K562 (cell line): ENCODE measurements around the gene ZKSCAN1. TPM values are rescaled to one million over a fixed set of nuclear protein-coding genes. Genes with fewer than 3 reads are reported as not detected.

Experiments used
- ARID1B ChIP-seq: fragments of 450-650 bp; IDR thresholded peaks from 2 replicates; pipeline ENCODE4 v1.6.1; 2016; ENCODE audit warnings: antibody characterized with exemption, mild to moderate bottlenecking, inconsistent platforms
- BRD4 ChIP-seq: fragments of 200-600 bp; sonication (generic); IDR thresholded peaks from 2 replicates; pipeline ENCODE4 v1.6.1; 2017; ENCODE audit warnings: inconsistent platforms
- BRD9 ChIP-seq: fragments of 450-650 bp; IDR thresholded peaks from 2 replicates; pipeline ENCODE4 v1.6.1; 2018; ENCODE audit warnings: low read depth; ENCODE audit not compliant: partially characterized antibody
- CC2D1A ChIP-seq: fragments of 450-650 bp; IDR thresholded peaks from 2 replicates; pipeline ENCODE4 v1.6.1; 2017; ENCODE audit warnings: mild to moderate bottlenecking
- CREM ChIP-seq: IDR thresholded peaks from 2 replicates; pipeline ENCODE4 v1.6.1; 2014; ENCODE audit warnings: antibody characterized with exemption, low read depth
- DNMT1 ChIP-seq: fragments of 450-650 bp; IDR thresholded peaks from 2 replicates; pipeline ENCODE4 v1.6.1; 2016; ENCODE audit warnings: antibody characterized with exemption, mild to moderate bottlenecking
- ELF4 ChIP-seq: fragments of 450-650 bp; formaldehyde crosslinking; IDR thresholded peaks from 2 replicates; pipeline ENCODE4 v1.4.0; 2022; ENCODE audit warnings: missing genetic modification characterization
- FOXP1 ChIP-seq: sonication (generic); formaldehyde crosslinking; IDR thresholded peaks from 2 replicates; pipeline ENCODE4 v1.8.0; 2022; ENCODE audit warnings: mild to moderate bottlenecking, missing genetic modification reagents
- HMGN3 ChIP-seq: IDR thresholded peaks from 2 replicates; pipeline ENCODE4 v1.6.1; 2011; ENCODE audit warnings: borderline replicate concordance, low read depth, mild to moderate bottlenecking, mixed read lengths, low read length; ENCODE audit not compliant: insufficient read length; ENCODE audit errors: extremely low read depth
- KLF1 ChIP-seq: fragments of 450-650 bp; IDR thresholded peaks from 2 replicates; pipeline ENCODE4 v1.6.1; 2016; ENCODE audit warnings: missing genetic modification characterization, missing compliant biosample characterization
- PHF21A ChIP-seq: fragments of 450-650 bp; IDR thresholded peaks from 2 replicates; pipeline ENCODE4 v1.6.1; 2017; ENCODE audit warnings: low read depth, borderline replicate concordance
- POLR2G ChIP-seq: fragments of 200-400 bp; formaldehyde crosslinking; IDR thresholded peaks from 2 replicates; pipeline ENCODE4 v1.6.1; 2017; ENCODE audit warnings: low read depth, mild to moderate bottlenecking, antibody characterized with exemption, low read length, moderate library complexity
- RUNX1 ChIP-seq: sonication (generic); IDR thresholded peaks from 2 replicates; pipeline ENCODE4 v1.6.1; 2016; ENCODE audit warnings: antibody characterized with exemption, low read depth
- SP1 ChIP-seq: sonication (generic); formaldehyde crosslinking; IDR thresholded peaks from 2 replicates; pipeline ENCODE4 v1.8.1; 2022; ENCODE audit warnings: mild to moderate bottlenecking, missing genetic modification reagents
- ZBTB1 ChIP-seq: sonication (generic); formaldehyde crosslinking; IDR thresholded peaks from 2 replicates; pipeline ENCODE4 v1.8.1; 2023; ENCODE audit warnings: missing genetic modification reagents, low read depth, mild to moderate bottlenecking, borderline replicate concordance
- ZNF444 ChIP-seq: fragments of 250-450 bp; sonication (Bioruptor Pico); IDR thresholded peaks from 2 replicates; pipeline ENCODE4 v1.4.0; 2020; ENCODE audit warnings: mild to moderate bottlenecking, moderate library complexity
- polyA plus RNA-seq, 8 experiments: library from polyadenylated mRNA; depleted of rRNA in 4 of 8; stranded (reverse) in 5 of 8; unstranded in 3 of 8; fragments of >200 nt; fragmentation: Nextera tagmentation in 2 of 8; fragmentation: Illumina TruSeq in 1 of 8; extraction: Ambion mirVana in 2 of 8; extraction: Trizol in 1 of 8; gene quantifications; 2 replicates each; pipeline versions ENCODE4 v1.2.1 to v1.2.3, GENCODE V29; 2011 to 2014; ENCODE audit warnings: inconsistent platforms in 1 of 8, missing spikeins in 1 of 8
- total RNA-seq, 7 experiments: library from RNA; depleted of rRNA in 6 of 7; stranded (reverse); fragments of >200 nt in 6 of 7; fragmentation: Illumina TruSeq in 2 of 7; extraction: Trizol in 2 of 7; gene quantifications; 2 replicates each; pipeline versions ENCODE4 v1.2.1 to v1.2.3, GENCODE V29; 2011 to 2021; ENCODE audit warnings: low replicate concordance in 1 of 7
- TF ChIP-seq, protein P1 (sequence below), 2 experiments: fragments of 450-650 bp; IDR thresholded peaks; 2 replicates each; pipeline ENCODE4 v1.6.1; 2018; ENCODE audit warnings: mild to moderate bottlenecking in 2 of 2, low read depth in 1 of 2; ENCODE audit not compliant: partially characterized antibody in 2 of 2
- TF ChIP-seq, protein P2 (sequence below): fragments of 450-650 bp; formaldehyde crosslinking; IDR thresholded peaks from 2 replicates; pipeline ENCODE4 v1.4.0; 2020; ENCODE audit warnings: mild to moderate bottlenecking, moderate library complexity
- TF ChIP-seq, protein P3 (sequence below), 2 experiments: fragments of 200-800 bp in 1 of 2; sonication (Bioruptor generic) in 1 of 2; sonication (generic) in 1 of 2; formaldehyde crosslinking in 1 of 2; IDR thresholded peaks in 1 of 2; conservative IDR thresholded peaks in 1 of 2; 2 replicates each; pipeline versions ENCODE4 v1.5.0 to v1.6.1; 2016 to 2020; ENCODE audit warnings: missing compliant biosample characterization in 1 of 2, missing genetic modification characterization in 1 of 2, missing genetic modification reagents in 1 of 2

The ZKSCAN1 gene
- total and polyA plus RNA-seq, 9 of the 15 experiments (the other 6 are each of a cell fraction or from before 2014, with no cell fraction given), result 5.3 to 43.0 (median 23.2) TPM

DNA sequence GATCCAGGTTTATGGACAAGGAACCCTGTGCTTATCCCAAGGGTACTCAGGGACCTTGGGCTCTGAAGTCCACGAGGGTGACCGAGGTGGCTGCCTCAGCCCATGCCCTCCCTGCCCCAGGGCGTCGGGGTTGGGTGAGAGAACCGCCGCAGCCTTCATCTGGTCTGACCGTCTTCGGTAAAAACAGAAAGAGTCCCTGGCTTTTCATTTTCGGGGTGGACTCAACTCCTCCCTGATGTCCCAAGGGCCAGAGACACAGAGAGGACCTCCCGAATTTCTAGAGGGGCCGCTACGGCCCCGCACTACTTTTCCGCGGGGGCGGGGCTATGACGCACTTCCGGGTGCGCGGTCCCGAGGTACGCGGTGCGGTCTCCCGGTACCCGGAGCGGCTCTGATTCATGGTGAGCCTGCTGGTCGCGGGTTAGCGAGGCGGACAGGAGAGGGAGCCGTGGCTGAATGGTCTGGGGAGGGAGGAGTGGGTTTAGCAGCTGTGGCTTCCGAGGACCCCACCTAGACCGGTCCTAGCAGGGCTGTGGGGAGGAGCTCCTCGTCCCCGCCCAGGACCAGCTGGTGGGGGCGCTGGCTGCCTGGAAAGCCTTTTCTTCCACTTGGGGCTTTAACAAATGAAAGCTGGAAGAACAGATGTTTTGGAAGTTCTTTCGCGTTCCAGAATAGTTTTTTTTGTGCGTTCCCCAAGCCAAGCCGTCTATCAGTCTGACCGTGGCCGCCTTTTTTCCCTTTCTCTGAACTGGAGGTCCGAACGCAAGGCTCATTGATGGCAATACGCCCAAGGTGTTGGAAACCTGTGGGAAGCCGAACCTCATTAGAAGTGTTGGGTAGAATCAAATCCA, 34.3 kb downstream of the ZKSCAN1 start, which contains the start of gene ZSCAN21 (continued):
- TF ChIP-seq, protein P1, sequence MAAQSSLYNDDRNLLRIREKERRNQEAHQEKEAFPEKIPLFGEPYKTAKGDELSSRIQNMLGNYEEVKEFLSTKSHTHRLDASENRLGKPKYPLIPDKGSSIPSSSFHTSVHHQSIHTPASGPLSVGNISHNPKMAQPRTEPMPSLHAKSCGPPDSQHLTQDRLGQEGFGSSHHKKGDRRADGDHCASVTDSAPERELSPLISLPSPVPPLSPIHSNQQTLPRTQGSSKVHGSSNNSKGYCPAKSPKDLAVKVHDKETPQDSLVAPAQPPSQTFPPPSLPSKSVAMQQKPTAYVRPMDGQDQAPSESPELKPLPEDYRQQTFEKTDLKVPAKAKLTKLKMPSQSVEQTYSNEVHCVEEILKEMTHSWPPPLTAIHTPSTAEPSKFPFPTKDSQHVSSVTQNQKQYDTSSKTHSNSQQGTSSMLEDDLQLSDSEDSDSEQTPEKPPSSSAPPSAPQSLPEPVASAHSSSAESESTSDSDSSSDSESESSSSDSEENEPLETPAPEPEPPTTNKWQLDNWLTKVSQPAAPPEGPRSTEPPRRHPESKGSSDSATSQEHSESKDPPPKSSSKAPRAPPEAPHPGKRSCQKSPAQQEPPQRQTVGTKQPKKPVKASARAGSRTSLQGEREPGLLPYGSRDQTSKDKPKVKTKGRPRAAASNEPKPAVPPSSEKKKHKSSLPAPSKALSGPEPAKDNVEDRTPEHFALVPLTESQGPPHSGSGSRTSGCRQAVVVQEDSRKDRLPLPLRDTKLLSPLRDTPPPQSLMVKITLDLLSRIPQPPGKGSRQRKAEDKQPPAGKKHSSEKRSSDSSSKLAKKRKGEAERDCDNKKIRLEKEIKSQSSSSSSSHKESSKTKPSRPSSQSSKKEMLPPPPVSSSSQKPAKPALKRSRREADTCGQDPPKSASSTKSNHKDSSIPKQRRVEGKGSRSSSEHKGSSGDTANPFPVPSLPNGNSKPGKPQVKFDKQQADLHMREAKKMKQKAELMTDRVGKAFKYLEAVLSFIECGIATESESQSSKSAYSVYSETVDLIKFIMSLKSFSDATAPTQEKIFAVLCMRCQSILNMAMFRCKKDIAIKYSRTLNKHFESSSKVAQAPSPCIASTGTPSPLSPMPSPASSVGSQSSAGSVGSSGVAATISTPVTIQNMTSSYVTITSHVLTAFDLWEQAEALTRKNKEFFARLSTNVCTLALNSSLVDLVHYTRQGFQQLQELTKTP (IDR thresholded peaks at IDR 0.05; ENCODE audit: low read depth in 1 of 2, partially characterized antibody in 2 of 2), result peak in 1 of 2 experiments; percentile 66
- peak; percentile 50; the same call in 1 of the 2 replicates for TF ChIP-seq PHF21A
- peak; percentile 79 for TF ChIP-seq SP1
- TF ChIP-seq CC2D1A, result no peak
- TF ChIP-seq BRD4, result peak; percentile 33; the same call in 1 of the 2 replicates
- TF ChIP-seq ARID1B, result 0 out of 2 replicates have a peak, but pooled peaks have one; percentile 53
- peak; percentile 27; the same call in 1 of the 2 replicates for TF ChIP-seq KLF1 (tag)
- TF ChIP-seq, protein P2, sequence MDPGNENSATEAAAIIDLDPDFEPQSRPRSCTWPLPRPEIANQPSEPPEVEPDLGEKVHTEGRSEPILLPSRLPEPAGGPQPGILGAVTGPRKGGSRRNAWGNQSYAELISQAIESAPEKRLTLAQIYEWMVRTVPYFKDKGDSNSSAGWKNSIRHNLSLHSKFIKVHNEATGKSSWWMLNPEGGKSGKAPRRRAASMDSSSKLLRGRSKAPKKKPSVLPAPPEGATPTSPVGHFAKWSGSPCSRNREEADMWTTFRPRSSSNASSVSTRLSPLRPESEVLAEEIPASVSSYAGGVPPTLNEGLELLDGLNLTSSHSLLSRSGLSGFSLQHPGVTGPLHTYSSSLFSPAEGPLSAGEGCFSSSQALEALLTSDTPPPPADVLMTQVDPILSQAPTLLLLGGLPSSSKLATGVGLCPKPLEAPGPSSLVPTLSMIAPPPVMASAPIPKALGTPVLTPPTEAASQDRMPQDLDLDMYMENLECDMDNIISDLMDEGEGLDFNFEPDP (CRISPR knock-in tag), result no peak
- peak; percentile 44 for TF ChIP-seq BRD9
- peak; percentile 91 for TF ChIP-seq HMGN3
- peak; percentile 93 for TF ChIP-seq ZBTB1
- TF ChIP-seq ELF4 (CRISPR knock-in tag), result no peak
- no peak for TF ChIP-seq FOXP1 (CRISPR knock-in tag)
- TF ChIP-seq ZNF444 (CRISPR knock-in tag), result no peak
- TF ChIP-seq POLR2G, result peak; percentile 96
- no peak; the same call in 1 of the 2 replicates for TF ChIP-seq DNMT1
- TF ChIP-seq, protein P3, sequence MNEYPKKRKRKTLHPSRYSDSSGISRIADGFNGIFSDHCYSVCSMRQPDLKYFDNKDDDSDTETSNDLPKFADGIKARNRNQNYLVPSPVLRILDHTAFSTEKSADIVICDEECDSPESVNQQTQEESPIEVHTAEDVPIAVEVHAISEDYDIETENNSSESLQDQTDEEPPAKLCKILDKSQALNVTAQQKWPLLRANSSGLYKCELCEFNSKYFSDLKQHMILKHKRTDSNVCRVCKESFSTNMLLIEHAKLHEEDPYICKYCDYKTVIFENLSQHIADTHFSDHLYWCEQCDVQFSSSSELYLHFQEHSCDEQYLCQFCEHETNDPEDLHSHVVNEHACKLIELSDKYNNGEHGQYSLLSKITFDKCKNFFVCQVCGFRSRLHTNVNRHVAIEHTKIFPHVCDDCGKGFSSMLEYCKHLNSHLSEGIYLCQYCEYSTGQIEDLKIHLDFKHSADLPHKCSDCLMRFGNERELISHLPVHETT (CRISPR knock-in tag; conservative IDR thresholded peaks at IDR 0.05 in 1 of 2, IDR thresholded peaks at IDR 0.05 in 1 of 2), result peak in 1 of 2 experiments; percentile 95; a peak in 2 of 4 replicates
- TF ChIP-seq CREM, result peak; percentile 98
- TF ChIP-seq RUNX1, result no peak
